NCI-H2029 treated with DMSO at 0.1 percent for 48 hours (cell line): Measurements from ENCODE around the gene ZNF563.
"Not testable (repeated sequence)": the region's sequence is repeated elsewhere in the genome, so short reads cannot be mapped to it uniquely, and the experiment has no call there.

Experiments used
- DNase-seq: peaks from one replicate; lab custom pipeline; 2025; lab: John Stamatoyannopoulos, UW

Gene ZNF563

DNA sequence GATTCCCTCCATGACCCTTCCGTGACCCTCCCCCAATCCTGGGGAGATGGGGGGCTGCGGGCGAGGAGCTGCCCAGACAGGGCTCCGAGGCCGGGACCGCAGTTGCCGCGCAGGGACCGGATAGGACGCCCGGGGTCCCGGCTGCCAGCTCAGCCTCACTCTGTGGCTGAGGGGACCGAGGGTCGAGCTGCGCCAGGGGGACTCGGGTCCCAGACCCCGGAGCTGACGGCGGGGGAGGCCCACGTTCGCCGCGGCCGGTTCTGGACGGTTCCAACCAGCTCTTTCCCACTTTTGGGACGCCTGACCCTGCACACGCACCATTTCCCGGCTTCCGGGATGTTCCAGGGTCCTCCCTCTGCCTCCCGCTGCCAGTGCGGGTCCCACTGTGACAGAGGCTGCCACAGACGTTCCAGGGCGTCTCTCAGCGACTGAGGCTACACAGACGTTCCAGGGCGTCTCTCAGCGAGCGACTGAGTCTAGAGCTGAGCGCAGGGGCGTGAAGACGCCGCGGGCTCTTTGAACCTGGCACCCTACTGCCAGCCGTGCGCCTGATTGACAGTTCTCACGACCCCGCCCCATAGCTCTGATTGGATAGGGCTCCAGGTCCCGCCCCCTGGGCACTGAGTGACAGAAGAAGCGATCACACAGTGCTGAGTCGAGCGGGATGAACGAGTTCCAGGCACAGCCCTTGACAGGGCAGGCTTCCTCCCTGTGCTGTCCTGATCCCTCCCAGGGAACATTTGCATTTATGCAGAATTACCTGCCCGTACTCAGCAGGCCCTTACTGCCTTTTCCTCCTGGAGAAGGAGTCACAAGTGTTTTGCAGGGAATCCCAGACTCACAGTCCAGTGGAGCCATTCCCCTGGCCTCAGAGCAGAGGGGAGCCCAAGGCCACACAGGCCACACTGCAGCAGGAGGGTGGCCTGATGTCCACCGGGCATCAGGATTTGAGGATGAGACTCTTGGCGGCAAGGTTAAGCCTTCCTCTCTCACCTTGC, at the start of gene ZNF563:
Gene ZNF563, minus strand, starts transcription at position 472 of the 998 bp plus-strand sequence. Its CDS starts 151 bp downstream, at position 321.
- peak; percentile 85 for DNase-seq

DNA sequence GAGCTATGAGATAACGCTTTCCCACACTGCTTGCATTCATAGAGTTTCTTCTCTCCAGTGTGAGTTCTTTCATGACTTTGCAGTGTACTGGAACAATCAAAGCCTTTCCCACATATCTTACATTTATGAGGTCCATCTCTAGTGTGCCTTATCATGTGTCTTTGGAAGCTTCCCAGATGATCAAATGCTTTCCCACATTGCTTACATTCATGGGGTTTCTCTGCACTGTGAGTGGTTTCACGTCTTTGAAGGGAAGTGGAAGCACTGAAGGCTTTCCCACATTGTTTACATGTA, 47.0 kb upstream of the ZNF563 start:
- no peak for DNase-seq

DNA sequence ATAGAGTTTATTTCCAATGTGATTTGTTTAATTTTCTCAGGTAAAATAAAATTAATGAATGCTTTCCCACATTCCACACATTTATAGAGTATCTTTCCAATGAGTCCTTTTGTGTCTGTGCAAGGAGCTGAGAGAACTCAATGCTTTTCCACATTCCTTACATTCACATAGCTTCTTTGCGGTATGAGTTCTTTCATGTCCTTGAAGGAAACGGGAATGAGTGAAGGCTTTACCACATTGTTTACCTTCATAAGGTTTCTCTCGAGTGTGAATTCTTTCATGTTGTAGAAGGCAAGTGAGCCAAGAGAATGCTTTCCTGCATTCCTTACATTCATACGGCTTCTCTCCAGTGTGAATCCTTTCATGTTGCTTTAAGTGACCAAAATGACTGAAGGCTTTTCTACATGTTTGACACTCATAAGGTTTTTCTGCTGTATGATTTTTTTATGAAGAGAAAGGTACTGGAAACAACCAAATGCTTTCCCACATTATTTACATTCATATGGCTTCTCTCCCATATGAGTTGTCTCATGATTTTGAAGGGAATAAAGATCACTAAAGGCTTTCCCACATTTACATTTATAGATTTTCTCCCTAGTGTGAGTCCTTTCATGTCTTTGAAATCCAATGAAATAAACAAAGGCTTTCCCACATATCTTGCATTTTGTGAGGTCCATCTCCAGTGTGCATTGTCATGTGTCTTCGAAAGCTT, 46.5 kb upstream of the ZNF563 start:
- DNase-seq: no peak

DNA sequence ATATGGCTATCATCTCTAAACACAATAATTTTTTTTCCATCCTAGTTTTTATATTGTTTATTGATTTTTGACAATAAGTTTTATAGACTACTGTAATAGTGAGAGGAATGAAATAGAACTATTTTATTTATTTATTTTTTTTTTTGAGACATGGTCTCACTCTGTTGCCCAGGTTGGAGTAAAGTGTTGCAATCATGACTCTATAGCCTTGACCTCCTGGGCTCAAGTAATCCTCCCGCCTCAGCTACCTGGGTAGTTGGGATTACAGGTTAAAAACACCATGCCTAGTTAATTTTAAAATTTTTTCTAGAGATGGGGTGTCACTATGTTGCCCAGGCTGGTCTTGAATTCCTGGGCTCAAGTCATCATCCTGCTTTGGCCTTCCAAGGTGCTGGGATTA, 40.6 kb upstream of the ZNF563 start:
- no peak for DNase-seq

DNA sequence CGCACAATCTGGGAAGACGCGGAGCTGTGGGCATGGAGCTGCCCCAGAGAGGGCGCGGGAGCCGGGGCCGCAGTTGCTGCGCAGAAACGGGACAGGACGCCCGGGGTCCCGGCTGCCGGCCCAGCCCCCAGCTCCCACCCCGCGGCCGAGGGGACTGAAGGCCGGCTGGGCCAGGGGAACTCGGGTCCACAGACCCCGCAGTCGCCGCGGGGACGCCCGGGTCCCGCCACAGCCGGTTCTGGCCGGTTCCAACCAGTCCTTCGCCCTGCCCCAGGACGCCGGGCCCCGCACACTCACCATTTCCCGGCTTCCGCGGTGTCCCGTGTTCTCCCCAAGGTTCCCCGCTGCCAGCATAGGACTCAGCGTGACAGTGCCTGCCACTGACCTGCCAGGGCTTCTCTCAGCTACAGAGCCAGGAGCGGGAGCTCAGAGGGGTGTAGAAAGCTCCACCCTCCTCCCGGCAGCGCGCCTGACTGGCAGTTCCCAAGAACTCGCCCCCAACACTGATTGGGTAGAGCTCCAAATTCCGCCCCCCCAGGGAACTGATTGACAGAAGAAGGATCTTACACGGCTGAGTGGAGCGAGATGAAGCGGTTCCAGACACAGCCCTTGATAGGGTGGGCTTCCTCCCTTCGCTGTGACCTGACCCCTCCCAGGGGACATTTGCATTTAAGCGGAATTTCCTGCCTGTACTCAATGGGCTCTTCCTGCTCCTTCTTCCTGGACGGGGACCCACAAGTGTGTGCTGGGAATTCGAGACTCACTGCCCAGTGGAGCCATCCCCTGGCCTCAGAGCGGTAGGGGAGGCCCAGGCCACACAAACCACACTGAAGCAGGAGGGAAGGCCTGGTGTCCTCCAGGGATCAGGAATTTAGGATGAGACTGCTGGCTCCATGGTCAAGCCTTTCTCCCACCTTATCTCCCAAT, 32.1 kb upstream of the ZNF563 start, which contains the start of gene ZNF442:
Gene ZNF442, minus strand, starts transcription at position 448 of the 927 bp plus-strand sequence. CDS start 2,052 bp downstream, outside the sequence.
- DNase-seq: peak; percentile 79

DNA sequence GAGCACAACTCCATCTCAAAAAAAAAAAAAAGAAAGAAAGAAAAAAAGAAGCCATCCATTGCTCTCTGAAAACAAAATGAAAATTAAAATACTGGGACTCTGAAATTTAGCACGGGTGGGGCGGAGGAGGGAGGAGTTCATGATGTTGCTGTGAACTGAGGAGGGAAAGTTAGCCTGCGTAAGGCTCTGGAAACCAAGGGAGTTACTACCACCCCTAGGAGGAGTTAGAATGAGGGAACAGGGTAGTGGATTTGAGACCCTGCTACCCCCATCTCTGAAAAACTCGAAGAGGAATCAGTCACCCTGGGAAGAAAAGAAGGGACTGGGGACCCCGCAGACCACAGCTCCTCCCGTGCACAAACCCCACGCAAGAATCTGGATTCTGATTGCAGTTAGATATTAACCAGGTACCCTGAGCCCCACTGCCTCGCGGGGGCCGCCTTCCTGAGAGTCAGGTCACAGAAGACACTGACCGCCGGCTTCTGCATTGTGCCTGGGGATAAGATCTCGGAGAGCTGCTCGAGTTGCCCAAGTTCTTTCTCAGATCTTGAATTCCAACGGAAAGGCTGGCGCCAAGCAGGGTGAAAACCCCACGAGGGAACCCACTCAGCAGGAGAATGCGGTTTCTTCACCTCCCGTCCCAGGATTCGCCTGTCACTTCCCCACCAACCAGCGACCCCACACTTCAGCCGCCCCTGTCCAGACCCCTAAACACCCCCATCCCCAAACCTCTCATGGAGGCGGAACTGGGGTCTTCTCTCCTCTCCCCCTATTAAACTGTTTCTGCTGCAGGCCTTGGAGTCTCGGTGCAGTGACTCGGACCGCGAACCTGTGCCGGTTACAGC, 31.2 kb upstream of the ZNF563 start:
- DNase-seq: no peak

DNA sequence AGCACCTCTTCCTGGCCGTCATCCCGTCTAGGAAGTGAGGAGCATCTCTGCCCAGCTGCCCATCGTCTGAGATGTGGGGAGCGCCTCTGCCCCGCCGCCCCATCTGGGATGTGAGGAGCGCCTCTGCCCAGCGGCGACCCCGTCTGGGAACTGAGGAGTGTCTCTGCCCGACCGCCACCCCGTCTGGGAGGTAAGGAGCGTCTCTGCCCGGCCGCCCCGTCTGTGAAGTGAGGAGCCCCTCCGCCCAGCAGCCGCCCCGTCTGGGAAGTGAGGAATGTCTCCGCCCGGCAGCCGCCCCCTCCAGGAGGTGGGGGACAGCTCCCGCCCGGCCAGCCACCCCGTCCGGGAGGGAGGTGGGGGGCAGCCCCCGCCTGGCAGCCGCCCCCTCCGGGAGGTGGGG, 28.8 kb upstream of the ZNF563 start:
- not testable (repeated sequence) for DNase-seq

DNA sequence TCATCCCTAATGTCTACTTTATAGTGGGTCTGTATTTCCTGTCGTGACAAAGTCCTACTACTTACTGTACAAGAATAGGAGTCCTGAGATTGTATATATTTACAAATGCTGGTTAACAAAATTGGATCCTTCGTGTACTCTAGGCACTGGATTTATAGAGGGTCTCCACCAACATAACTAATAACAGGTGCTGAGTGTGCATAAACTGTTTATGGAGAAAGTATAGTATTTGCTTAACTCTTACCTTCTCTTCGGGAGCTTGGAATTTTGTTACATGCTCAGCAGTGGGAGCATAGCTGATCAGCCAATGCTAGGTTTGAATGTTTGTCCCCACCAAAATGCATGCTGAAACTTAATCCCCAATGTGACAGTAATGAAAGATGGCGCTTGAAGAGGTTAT, 19.9 kb upstream of the ZNF563 start:
- DNase-seq: no peak

DNA sequence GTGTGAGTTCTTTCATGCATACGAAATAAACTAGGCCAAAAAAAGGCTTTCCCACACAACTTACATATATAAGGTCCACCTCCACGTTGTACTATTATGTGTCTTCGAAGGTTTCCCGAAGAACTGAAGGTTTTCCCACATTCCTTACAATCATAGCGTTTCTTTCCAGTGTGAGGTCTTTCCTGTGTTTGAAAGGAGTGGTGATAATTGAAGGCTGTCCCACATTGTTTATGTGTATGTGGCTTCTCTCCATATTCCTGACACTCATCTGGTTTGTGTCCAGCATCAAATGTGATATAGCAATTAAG, 17.4 kb upstream of the ZNF563 start:
- DNase-seq: no peak

DNA sequence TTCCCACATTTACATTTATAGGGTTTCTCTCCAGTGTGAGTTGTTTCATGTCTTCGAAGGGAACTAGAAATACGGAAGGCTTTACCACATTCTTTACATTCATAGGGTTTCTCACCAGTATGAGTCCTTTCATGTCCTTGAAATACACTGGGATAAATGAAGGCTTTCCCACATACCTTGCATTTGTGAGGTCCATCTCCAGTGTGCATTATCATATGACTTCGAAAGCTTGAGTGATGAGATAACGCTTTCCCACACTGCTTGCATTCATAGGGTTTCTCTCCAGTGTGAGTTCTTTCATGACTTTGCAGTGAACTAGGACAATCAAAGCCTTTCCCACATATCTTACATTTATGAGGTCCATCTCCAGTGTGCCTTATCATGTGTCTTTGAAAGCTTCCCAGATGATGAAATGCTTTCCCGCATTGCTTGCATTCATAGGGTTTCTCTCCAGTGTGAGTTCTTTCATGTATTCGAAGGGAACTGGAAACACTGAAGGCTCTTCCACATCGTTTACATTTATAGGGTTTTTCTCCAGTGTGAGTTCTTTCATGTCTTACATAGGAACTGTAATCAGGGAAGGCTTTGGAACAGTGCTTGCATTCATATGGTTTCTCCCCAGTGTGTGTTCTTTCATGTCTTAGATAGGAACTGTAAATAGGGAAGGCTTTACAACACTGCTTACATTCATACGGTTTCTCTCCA, 16.9 kb upstream of the ZNF563 start:
- DNase-seq: no peak

DNA sequence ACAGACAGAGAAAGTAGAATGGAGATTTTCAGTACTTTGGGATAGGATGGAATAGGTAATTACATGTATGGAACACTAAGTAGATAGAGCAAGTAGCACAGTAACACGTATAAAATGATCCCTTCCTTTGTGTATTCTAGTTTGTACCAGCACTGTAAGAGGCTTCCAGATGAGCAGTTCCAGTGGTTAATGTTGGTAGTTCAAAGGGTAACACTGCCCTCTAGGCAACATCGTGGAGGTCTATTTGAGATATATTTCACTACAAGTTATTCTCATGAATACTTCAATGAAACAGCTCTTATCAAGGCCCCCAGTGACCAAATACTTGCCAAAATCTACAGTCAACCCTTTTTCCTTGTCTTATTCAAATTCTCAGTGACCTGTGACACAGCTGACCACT, 13.5 kb upstream of the ZNF563 start:
- DNase-seq: no peak

DNA sequence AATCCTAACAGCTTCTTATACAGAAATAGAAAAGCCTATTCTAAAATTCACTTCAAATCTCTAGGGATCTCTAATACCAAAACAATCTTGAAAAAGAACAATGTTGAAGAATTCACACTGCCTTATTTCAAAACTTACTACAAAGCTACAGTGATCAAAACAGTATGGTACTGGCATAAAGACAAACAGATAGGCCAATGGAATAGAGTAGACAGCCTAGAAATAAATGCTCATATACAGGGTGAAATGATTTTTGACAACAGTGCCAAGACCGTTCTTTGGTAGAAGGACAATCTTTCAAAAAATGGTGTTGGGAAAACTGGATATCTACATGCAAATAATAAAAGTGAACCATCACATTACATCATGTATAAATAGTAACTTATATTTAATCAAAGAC, 11.8 kb upstream of the ZNF563 start:
- DNase-seq: no peak

DNA sequence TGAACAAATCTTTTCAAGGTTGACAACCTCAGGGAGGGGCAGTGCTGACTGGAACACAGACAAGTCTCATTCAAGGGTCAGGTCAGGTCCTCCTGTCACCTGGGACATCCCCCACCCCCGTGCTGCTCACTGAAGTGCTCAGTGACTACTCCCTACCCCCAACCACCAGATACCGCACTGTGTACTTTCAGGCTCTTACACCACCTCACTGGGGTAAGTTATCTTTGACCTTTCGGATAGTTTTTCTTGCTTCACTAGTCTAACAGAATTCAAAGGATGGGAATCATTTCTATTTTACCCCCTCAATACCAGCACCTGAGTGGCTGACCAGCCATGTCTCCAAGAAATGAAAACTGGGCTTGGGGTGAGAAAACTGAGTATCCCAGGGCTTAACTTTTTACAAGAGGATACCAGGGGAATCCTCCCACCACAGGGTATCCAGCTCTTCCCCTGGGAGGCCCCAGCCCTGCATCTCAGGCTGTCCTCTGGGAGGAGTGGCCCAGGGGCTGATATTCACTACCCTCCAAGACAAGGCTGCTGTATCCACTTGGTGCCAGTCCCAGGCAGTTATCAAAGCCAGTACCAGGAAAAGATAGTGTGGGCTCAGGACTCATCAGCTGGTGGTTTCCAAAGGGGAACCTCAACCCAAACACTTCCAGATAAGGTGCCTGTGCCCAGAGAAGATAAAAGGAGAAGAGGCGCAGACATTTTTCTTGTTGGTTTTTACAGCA, 2.1 kb downstream of the ZNF563 start:
- DNase-seq: no peak

DNA sequence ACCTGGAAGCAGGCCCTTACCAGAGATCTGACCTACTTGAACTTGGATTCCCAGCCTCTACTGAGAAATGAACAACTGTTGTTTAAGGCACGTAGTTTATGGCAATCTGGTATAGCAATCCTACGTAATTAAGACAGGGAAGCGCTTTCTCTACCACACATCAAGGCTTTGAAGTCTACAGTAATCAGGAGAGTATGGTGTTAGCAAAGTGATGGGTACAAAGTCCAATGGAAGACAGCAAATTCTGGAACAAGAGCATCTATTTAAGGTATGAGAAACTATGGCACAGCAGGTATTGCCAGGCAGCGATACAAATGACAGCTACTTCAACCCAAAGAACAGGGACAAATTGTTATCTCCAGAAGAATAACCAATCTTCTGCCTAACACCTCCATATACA, 3.1 kb downstream of the ZNF563 start:
- no peak for DNase-seq

DNA sequence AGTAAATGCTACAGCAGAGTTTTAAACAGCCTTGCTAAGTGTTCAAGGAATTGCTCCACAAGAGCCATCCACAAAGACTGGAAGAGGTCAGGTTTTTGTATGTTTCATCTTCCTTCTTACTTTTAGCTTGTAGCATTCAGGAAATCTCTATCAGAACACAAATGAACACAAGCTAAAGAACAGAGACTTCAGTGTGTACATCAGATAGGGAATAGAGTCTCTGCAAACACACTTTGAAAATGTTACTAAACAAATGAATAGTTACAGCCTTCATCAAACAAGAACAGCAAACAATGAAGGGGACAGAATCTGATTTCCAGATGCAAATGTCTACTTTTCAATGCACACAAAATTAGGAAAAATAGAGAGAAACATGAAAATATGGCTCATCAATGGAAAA, 7.7 kb downstream of the ZNF563 start:
- no peak for DNase-seq

DNA sequence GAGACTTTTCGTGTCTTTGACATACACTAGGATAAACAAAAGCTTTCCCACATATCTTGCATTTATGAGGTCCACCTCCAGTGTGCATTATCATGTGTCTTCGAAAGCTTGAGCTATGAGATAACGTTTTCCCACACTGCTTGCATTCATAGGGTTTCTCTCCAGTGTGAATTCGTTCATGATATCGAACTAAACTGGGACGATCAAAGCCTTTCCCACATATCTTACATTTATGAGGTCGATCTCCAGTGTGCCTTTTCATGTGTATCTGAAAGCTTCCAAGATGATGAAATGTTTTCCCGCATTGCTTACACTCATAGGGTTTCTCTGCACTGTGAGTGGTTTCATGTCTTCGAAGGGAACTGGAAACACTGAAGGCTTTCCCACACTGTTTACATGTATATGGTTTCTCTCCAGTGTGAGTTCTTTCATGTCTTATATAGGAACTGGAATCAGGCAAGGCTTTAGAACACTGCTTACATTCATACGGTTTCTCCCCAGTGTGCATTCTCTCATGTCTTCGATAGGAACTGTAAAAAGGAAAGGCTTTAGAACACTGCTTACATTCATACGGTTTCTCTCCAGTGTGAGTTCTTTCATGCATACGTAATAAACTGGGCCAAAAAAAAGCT, 14.5 kb downstream of the ZNF563 start:
- no peak for DNase-seq

DNA sequence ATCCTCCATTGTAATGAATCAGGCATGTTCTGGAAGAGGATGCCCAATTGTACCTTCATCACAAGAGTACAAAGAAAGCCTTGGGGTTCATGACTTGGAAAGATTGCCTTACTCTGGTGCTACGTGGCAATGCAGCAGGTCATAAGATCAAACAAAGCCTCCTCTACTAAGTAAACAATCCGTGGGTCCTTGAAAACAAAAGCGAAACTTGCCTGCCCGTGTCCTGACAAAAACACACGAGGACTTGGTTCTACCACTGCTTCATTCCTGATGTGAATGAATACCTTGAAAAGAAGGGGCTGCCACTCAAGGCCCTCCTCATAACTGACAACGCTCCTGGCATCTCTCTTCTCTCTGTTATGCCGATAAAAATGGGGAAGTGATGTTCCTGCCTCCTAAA, 18.9 kb downstream of the ZNF563 start:
- DNase-seq: peak; percentile 24

DNA sequence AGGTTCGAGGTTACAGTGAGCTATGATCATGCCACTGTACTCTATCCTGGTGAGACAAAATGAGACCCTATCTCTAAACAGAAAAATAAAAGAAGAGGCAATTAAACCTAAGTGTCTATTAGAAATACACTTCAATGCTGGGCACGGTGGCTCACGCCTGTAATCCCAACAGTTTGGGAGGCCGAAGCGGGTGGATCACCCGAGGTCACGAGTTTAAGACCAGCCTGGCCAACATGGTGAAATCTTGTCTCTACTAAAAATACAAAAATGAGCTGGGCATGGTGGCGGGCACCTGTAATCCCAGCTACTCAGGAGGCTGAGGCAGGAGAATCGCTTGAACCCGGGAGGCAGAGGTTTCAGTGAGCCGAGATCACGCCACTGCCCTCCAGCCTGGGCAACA, 24.5 kb downstream of the ZNF563 start:
- DNase-seq: not testable (repeated sequence)

DNA sequence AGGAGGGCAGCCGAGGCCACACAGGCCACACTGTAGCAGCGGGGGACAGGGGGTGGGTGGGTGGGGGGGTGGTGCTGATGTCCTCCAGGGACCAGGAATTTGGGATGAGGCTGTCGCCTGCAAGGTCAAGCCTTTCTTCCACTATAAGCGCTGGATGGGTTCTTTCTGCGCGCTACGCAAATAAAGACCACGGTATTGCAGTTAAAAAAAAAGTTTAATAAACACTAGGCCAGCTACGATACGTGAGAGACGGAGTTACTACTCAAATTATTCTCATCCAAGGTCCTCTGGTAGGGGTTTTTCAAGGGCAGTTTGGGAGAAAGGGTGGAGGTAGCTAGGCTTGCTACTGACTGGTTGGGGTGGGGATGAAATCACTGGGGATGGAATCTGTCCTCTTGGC, 38.2 kb downstream of the ZNF563 start:
- no peak for DNase-seq
